ENCODE results near the gene ACE.
"Not testable (repeated sequence)": the region's sequence is repeated elsewhere in the genome, so short reads cannot be mapped to it uniquely, and the experiment has no call there.

The ACE gene

GRCh38 chr17:63464691-63465236, 12.1 kb upstream of the ACE start:
- Histone ChIP-seq H3K4me2 (no peak overlapping the region), H3K4me3 (no peak overlapping the region), H3K4me1 (peaks cover 8% of the 10 kb centered on the region), H3K9ac (no peak overlapping the region), H3K36me3 (no peaks in the 10 kb centered on the region), H3K9me3 (no peaks in the 10 kb centered on the region), H4K20me1 (no peaks in the 10 kb centered on the region), H3K27ac (no peak overlapping the region), H3K27me3 (no peaks in the 10 kb centered on the region)
- no peak for TF ChIP-seq Cebpa-rat (IDR thresholded peaks at IDR 0.05)

- H3K27me3 ChIP-seq, H4K20me1 ChIP-seq, H3K9me3 ChIP-seq, H3K4me2 ChIP-seq, H3K36me3 ChIP-seq, H3K9ac ChIP-seq, H3K27ac ChIP-seq, H3K4me3 ChIP-seq, H3K4me1 ChIP-seq: not testable (repeated sequence)
These were observed 8.8 kb upstream of the ACE start for GRCh38 chr17:63468099-63468498.

GRCh38 chr17:63474174-63474573, 2.7 kb upstream of the ACE start:
- Histone ChIP-seq H3K4me2 (no peak overlapping the region; the same call in 1 of the 2 replicates), H3K4me1 (peaks cover 41% of the 10 kb centered on the region), H4K20me1 (peaks cover 28% of the 10 kb centered on the region), H3K27me3 (peaks cover 35% of the 10 kb centered on the region), H3K36me3 (no peaks in the 10 kb centered on the region), H3K9me3 (no peaks in the 10 kb centered on the region), H3K27ac (no peak overlapping the region), H3K4me3 (no peak overlapping the region), H3K9ac (no peak overlapping the region)
- TF ChIP-seq Cebpa-rat (IDR thresholded peaks at IDR 0.05), result no peak

- Histone ChIP-seq H4K20me1 (peaks cover 28% of the 10 kb centered on the region), H3K36me3 (no peaks in the 10 kb centered on the region), H3K27ac (no peak overlapping the region), H3K4me3 (no peak overlapping the region), H3K4me1 (peaks cover 48% of the 10 kb centered on the region), H3K9me3 (no peaks in the 10 kb centered on the region), H3K27me3 (peaks cover 35% of the 10 kb centered on the region), H3K9ac (peak overlapping the region; percentile 47; the same call in 1 of the 2 replicates), H3K4me2 (peak overlapping the region; percentile 98)
- TF ChIP-seq Cebpa-rat (IDR thresholded peaks at IDR 0.05), result no peak
These were observed 2.0 kb upstream of the ACE start for GRCh38 chr17:63474586-63475460.

- H3K27me3 ChIP-seq, result peaks cover 35% of the 10 kb centered on the region
- no peak overlapping the region for H3K27ac ChIP-seq
- no peaks in the 10 kb centered on the region for H3K36me3 ChIP-seq
- no peak for TF ChIP-seq Cebpa-rat (IDR thresholded peaks at IDR 0.05)
- H4K20me1 ChIP-seq, result peaks cover 28% of the 10 kb centered on the region
- H3K4me3 ChIP-seq, result peak overlapping the region; percentile 69; the same call in 1 of the 2 replicates
- peaks cover 56% of the 10 kb centered on the region for H3K4me1 ChIP-seq
- H3K9ac ChIP-seq, result peak overlapping the region; percentile 47; the same call in 1 of the 2 replicates
- H3K9me3 ChIP-seq, result no peaks in the 10 kb centered on the region
- peak overlapping the region; percentile 98 for H3K4me2 ChIP-seq
These were observed 1.1 kb upstream of the ACE start for GRCh38 chr17:63475491-63476412.

- Histone ChIP-seq H4K20me1 (peaks cover 28% of the 10 kb centered on the region), H3K9ac (peak overlapping the region; percentile 40; the same call in 1 of the 2 replicates), H3K27ac (no peak overlapping the region), H3K36me3 (no peaks in the 10 kb centered on the region), H3K27me3 (peaks cover 35% of the 10 kb centered on the region), H3K4me3 (peak overlapping the region; percentile 69), H3K4me2 (peak overlapping the region; percentile 98), H3K9me3 (no peaks in the 10 kb centered on the region), H3K4me1 (peaks cover 59% of the 10 kb centered on the region)
- TF ChIP-seq Cebpa-rat (IDR thresholded peaks at IDR 0.05), result no peak
These were observed 405 bp upstream of the ACE start for GRCh38 chr17:63476459-63476853.

GRCh38 chr17:63477480-63478440, 899 bp downstream of the ACE start:
- Histone ChIP-seq H3K4me1 (peaks cover 59% of the 10 kb centered on the region), H3K9me3 (no peaks in the 10 kb centered on the region), H3K36me3 (no peaks in the 10 kb centered on the region), H4K20me1 (peaks cover 28% of the 10 kb centered on the region), H3K4me2 (peak overlapping the region; percentile 98), H3K27ac (no peak overlapping the region), H3K9ac (peak overlapping the region; percentile 27; the same call in 1 of the 2 replicates), H3K4me3 (peak overlapping the region; percentile 69), H3K27me3 (peaks cover 35% of the 10 kb centered on the region)
- TF ChIP-seq Cebpa-rat (IDR thresholded peaks at IDR 0.05), result no peak

- H3K4me2 ChIP-seq, result peak overlapping the region; percentile 6
- H4K20me1 ChIP-seq, result peaks cover 28% of the 10 kb centered on the region
- peaks cover 35% of the 10 kb centered on the region for H3K27me3 ChIP-seq
- H3K9me3 ChIP-seq, result no peaks in the 10 kb centered on the region
- H3K27ac ChIP-seq, result no peak overlapping the region
- H3K9ac ChIP-seq, result no peak overlapping the region
- H3K36me3 ChIP-seq, result no peaks in the 10 kb centered on the region
- H3K4me3 ChIP-seq, result no peak overlapping the region
- TF ChIP-seq Cebpa-rat (IDR thresholded peaks at IDR 0.05), result no peak
- H3K4me1 ChIP-seq, result peaks cover 59% of the 10 kb centered on the region
These were observed 2.1 kb downstream of the ACE start for GRCh38 chr17:63478814-63479494.

Data from BLaER1 (cell line).